Astrocyte of the spinal cord (primary cell): Measurements from ENCODE around the gene LDLRAD4.

Experiments used
- DNase-seq: peaks from one replicate; pipeline ENCODE4 v3.0.0; 2011; ENCODE audit warnings: low read depth, low spot score
- H3K4me3 ChIP-seq: 2 replicates; pipeline ENCODE4 v1.5.1; 2011; ENCODE audit warnings: low read depth, mild to moderate bottlenecking, low read length, moderate library complexity
- in situ Hi-C: cut with HindIII; loops from 2 replicates; pipeline ENCODE4 v1.10.0; 2017; ENCODE audit warnings: low sequenced_read_pairs
- TF ChIP-seq, protein P1 (sequence below): IDR thresholded peaks from 2 replicates; pipeline ENCODE4 v1.5.1; 2012; ENCODE audit warnings: low read depth, mild to moderate bottlenecking, low read length, inconsistent platforms

LDLRAD4 gene

DNA sequence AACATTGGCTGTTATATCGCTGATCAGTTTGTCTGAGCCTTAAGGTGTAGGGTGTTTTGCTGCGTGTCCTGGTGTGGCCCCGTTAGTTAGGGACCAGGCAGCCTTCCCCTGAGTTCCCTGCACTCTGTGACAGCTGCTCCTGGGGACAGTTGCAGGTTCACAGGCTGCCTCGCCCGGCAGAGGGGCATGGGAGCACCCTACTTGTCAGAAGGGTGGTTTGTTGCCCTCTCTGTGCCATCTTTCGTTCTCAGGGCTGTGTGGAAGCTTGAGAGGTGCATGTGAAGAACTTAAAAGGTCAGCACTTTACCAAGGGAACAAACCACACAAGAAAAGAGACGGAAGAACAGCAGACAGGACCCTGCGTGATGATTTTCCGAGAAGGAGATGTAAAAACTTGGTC, 159.6 kb downstream of the LDLRAD4 start:
- no peak for DNase-seq
- in situ Hi-C loops: no loop called here
- TF ChIP-seq, protein P1, sequence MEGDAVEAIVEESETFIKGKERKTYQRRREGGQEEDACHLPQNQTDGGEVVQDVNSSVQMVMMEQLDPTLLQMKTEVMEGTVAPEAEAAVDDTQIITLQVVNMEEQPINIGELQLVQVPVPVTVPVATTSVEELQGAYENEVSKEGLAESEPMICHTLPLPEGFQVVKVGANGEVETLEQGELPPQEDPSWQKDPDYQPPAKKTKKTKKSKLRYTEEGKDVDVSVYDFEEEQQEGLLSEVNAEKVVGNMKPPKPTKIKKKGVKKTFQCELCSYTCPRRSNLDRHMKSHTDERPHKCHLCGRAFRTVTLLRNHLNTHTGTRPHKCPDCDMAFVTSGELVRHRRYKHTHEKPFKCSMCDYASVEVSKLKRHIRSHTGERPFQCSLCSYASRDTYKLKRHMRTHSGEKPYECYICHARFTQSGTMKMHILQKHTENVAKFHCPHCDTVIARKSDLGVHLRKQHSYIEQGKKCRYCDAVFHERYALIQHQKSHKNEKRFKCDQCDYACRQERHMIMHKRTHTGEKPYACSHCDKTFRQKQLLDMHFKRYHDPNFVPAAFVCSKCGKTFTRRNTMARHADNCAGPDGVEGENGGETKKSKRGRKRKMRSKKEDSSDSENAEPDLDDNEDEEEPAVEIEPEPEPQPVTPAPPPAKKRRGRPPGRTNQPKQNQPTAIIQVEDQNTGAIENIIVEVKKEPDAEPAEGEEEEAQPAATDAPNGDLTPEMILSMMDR: no peak
- H3K4me3 ChIP-seq: no peak overlapping the region

DNA sequence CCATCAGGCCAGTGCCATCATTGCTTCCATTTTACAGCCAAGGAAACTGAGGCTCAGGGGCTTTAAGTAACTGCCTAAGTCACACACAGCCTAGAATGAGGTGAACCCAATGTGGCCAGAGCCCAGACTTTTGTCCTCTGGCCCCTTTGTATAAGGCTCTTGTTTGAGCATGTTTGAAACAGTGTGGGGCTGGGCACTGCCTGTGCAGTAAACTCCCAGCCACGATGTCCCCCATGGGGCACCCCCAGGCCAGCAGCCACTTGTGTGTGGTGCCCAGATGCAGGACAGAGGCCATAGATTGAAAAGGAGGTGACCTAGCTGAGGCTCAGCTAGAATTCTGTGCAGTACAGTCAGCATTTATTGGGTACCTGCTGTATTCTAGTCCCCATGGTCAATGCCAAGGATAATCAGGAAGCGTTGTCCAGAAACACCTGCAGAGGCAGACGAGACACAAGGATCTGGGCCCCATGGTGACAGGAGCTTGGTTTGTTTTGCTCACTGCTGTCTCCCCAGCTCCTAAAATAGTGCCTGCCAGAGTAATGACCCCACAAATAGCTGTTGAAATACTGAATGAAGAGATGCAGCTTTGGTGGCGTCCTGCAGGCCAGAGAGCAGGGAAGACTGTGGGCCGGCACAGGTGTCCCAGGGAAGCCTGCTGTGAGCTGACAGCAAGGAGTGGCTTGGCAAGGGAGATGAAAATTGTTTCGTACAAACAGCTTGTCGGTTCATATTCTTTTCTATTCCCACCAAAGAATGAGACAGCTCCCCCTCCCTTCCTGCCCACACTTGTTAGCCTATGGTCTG, 160.7 kb downstream of the LDLRAD4 start:
- DNase-seq: no peak
- no peak overlapping the region for H3K4me3 ChIP-seq
- TF ChIP-seq, protein P1: no peak
- in situ Hi-C loops: no loop called here

DNA sequence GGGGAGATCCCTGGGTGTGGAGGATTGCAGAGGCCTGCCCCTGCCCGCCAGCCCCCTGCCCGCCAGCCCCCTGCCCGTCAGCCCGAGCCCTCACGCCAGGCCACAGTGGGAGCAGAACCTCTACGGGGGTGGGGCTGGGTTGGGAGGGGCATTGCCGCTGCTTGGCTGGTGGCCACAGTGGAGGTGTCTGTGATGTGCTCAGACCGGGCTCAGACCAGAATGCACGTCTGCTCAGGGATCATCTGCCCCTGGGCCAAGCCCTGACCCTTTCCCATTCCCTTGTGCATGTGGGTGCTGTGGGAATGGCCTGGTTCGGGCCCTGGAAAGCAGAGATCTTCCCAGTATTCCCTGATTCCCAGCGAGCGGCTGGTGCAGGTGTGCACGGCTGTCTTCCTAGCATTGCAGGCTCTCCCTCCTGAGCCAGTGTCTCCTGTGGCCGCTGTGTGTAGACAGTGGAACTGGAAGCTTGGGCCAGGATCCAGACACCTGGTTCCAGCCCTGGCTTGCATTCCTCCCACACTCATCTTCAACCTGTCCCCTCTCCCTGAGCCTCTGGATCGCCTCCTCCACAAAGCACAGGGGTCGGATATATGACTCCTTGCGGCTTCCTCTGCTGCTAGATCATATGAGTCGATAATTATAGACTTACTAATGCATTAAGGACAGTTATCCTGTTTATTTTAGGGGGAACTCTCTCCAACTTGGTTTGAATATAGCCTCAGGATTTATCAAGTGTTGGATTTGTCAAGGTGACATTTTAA, 161.6 kb downstream of the LDLRAD4 start:
- in situ Hi-C loops: no loop called here
- DNase-seq: no peak
- H3K4me3 ChIP-seq: no peak overlapping the region
- TF ChIP-seq, protein P1: no peak

DNA sequence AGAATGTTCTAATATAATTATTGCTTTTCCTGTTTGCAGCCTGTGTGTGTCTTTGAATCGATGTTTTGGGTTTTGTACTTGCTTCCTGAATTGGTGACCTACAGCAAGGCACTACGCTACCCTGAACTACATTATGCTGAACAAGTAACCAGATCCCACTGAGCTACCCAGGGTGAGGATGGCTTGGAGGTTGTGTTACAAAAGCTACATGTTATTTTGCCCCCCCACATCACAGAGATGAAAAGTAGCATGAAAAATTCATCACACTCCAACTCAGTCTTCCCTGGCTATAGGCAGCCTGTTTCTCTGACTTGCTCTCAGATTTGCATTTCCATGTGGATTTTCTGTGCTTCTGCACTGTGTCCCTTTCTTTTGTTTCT, 162.1 kb downstream of the LDLRAD4 start:
- TF ChIP-seq, protein P1: no peak
- H3K4me3 ChIP-seq: no peak overlapping the region
- peak; percentile 67 for DNase-seq
- in situ Hi-C loops: no loop called here

DNA sequence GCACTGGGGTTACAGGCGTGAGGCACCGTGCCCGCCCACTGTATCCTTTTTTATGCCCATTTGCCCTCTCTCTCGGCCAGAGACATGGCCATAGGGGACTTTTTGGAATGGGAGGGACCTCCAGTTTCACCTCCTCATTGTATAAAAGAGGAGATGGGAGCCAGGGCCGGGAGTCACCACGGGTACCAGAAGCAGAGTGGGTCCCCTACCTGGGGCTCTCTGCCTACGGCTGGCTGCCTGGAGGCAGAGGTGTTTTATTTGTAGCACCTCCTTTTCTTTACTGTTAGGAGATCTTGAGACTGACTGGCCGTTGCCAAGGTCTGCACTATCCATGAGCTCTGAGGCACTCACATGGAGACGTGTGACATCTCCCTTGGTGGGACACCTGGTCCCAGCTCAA, 162.8 kb downstream of the LDLRAD4 start:
- H3K4me3 ChIP-seq: no peak overlapping the region
- TF ChIP-seq, protein P1: no peak
- in situ Hi-C loops: no loop called here

DNA sequence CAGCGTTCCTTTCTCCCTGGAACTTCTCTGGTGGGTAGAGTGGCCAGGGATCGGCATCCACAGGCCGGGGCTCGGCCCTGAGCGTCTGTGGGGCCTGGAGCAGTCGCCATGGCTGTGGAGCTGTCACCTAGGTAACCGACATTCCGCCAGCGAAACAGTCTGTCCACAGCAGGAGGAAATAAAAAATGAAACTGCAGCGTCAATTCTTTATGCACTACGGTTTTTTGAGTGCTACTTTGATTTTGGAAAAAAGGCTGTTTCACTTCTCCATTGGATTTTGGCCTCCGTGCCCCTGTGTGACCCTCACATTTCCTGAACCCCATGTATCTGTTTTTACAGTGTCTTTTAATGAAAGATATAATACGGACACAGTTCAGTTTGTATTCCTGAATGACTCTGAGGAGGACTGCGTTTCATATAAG, 163.4 kb downstream of the LDLRAD4 start:
- H3K4me3 ChIP-seq: no peak overlapping the region
- TF ChIP-seq, protein P1: no peak
- in situ Hi-C loops: no loop called here
- peak; percentile 76 for DNase-seq

More for the DNA sequence above, 162.8 kb downstream of the LDLRAD4 start:
- DNase-seq: no peak
